ENCODE data around the gene PRRG4. TPM values are rescaled to one million over a fixed set of nuclear protein-coding genes. Genes with fewer than 3 reads are reported as not detected.

PRRG4 gene
- total and polyA plus RNA-seq, 2 donors (not counting 3 experiments of a cell fraction or from before 2014, with no cell fraction given) = 0.09 TPM; not detected in 1

- CTCF ChIA-PET = interaction anchor here (0.8 kb wide), 2 partner anchors 8 to 41 kb away, joined by 3 to 4 read pairs; no protein-coding TSS in a partner anchor
- Histone ChIP-seq H3K9me3 (replicated peaks; ENCODE audit: control insufficient read depth, insufficient read depth, low read length) (no peaks in the 10 kb centered on the region), H3K9ac (replicated peaks; ENCODE audit: extremely low read depth, insufficient read depth, low read length) (no peak overlapping the region), H4K20me1 (replicated peaks; ENCODE audit: control insufficient read depth, extremely low read depth, insufficient read depth, low read length) (no peaks in the 10 kb centered on the region), H3K27me3 (ENCODE audit: control insufficient read depth in 2 of 2, insufficient read depth in 2 of 2, low read length in 2 of 2) (peaks cover 2 to 6% of the 10 kb centered on the region in 2 experiments), H3K27ac (ENCODE audit: insufficient read depth, low read depth, low read length) (no peak overlapping the region), H3K4me3 (replicated peaks in 1 of 3; ENCODE audit: insufficient read depth in 1 of 3, low read depth in 1 of 3, low read length in 3 of 3) (no peak overlapping the region), H3K4me2 (ENCODE audit: insufficient read depth, low read length) (no peak overlapping the region), H3K79me2 (ENCODE audit: control insufficient read depth, insufficient read depth, low read length) (no peaks in the 10 kb centered on the region), H3K4me1 (ENCODE audit: control insufficient read depth, extremely low read depth, insufficient read depth, low read length) (no peaks in the 10 kb centered on the region), H3K36me3 (ENCODE audit: control insufficient read depth in 2 of 2, extremely low read depth in 1 of 2, insufficient read depth in 2 of 2, low read length in 2 of 2) (no peaks in the 10 kb centered on the region), H2AFZ (ENCODE audit: low read depth, low read length) (no peak overlapping the region), H3K9me1 (replicated peaks; ENCODE audit: control insufficient read depth, extremely low read depth, insufficient read depth, low read length) (no peaks in the 10 kb centered on the region)
- TF ChIP-seq POLR2A (IDR thresholded peaks at IDR 0.05; ENCODE audit: low read depth, low read length) (no peak), GATA2 (IDR thresholded peaks at IDR 0.05; ENCODE audit: insufficient read depth, insufficient read length, low read depth, low read length) (no peak), MAX (IDR thresholded peaks at IDR 0.05; ENCODE audit: insufficient read depth, insufficient read length) (no peak), JUN (IDR thresholded peaks at IDR 0.05; ENCODE audit: borderline replicate concordance, insufficient read depth, insufficient read length, low read depth) (no peak)
- intact Hi-C loops (cut with micrococcal nuclease) (no loop called here), dilution Hi-C loops (cut with MboI; ENCODE audit: extremely low pct_ligation_motif_present, low sequenced_read_pairs) (no loop called here)
- no TSS peak for BruUV-seq (replicated peaks)
- FAIRE-seq (no peak), DNase-seq (ENCODE audit: low read depth, low spot score) (no peak)
- POLR2A ChIA-PET = no interaction called here
Measured at GRCh38 chr11:32849761-32850160, 20.0 kb downstream of the PRRG4 start.

- no peaks in the 10 kb centered on the region for H3K4me1 ChIP-seq (ENCODE audit: control insufficient read depth, extremely low read depth, insufficient read depth, low read length)
- H3K9ac ChIP-seq (replicated peaks; ENCODE audit: extremely low read depth, insufficient read depth, low read length) = no peak overlapping the region
- no peak for DNase-seq (ENCODE audit: low read depth, low spot score)
- dilution Hi-C loops (cut with MboI; ENCODE audit: extremely low pct_ligation_motif_present, low sequenced_read_pairs) (no loop called here), intact Hi-C loops (cut with micrococcal nuclease) (no loop called here)
- TF ChIP-seq CTCF (IDR thresholded peaks at IDR 0.05; ENCODE audit: extremely low read depth in 1 of 2, insufficient read depth in 1 of 2, low read depth in 1 of 2, low read length in 2 of 2) = no peak
- no peak overlapping the region for H3K4me3 ChIP-seq (replicated peaks in 1 of 3; ENCODE audit: insufficient read depth in 1 of 3, low read depth in 1 of 3, low read length in 3 of 3)
- POLR2A ChIA-PET = no interaction called here
- CTCF ChIA-PET = no interaction called here
- H3K27ac ChIP-seq (ENCODE audit: insufficient read depth, low read depth, low read length) = no peak overlapping the region
- peaks cover 5 to 13% of the 10 kb centered on the region in 2 experiments for H3K27me3 ChIP-seq (ENCODE audit: control insufficient read depth in 2 of 2, insufficient read depth in 2 of 2, low read length in 2 of 2)
- BruUV-seq (replicated peaks) = no TSS peak
- no peaks in the 10 kb centered on the region for H3K79me2 ChIP-seq (ENCODE audit: control insufficient read depth, insufficient read depth, low read length)
- H4K20me1 ChIP-seq (replicated peaks; ENCODE audit: control insufficient read depth, extremely low read depth, insufficient read depth, low read length) = no peaks in the 10 kb centered on the region
- no peaks in the 10 kb centered on the region for H3K9me3 ChIP-seq (replicated peaks; ENCODE audit: control insufficient read depth, insufficient read depth, low read length)
- H3K9me1 ChIP-seq (replicated peaks; ENCODE audit: control insufficient read depth, extremely low read depth, insufficient read depth, low read length) = no peaks in the 10 kb centered on the region
- no peak for FAIRE-seq
- H3K36me3 ChIP-seq (ENCODE audit: control insufficient read depth in 2 of 2, extremely low read depth in 1 of 2, insufficient read depth in 2 of 2, low read length in 2 of 2) = no peaks in the 10 kb centered on the region
- no peak overlapping the region for H2AFZ ChIP-seq (ENCODE audit: low read depth, low read length)
- no peak overlapping the region for H3K4me2 ChIP-seq (ENCODE audit: insufficient read depth, low read length)
Measured at GRCh38 chr11:32851251-32851650, 21.5 kb downstream of the PRRG4 start.
